Measurements from ENCODE around the gene PRKRIP1.

PRKRIP1 gene

GRCh38 chr7:102436118-102436517, 40.0 kb downstream of the PRKRIP1 start:
- H3K4me3 ChIP-seq (ENCODE audit: low read depth, low read length) = no peak overlapping the region
- TF ChIP-seq, protein P1, sequence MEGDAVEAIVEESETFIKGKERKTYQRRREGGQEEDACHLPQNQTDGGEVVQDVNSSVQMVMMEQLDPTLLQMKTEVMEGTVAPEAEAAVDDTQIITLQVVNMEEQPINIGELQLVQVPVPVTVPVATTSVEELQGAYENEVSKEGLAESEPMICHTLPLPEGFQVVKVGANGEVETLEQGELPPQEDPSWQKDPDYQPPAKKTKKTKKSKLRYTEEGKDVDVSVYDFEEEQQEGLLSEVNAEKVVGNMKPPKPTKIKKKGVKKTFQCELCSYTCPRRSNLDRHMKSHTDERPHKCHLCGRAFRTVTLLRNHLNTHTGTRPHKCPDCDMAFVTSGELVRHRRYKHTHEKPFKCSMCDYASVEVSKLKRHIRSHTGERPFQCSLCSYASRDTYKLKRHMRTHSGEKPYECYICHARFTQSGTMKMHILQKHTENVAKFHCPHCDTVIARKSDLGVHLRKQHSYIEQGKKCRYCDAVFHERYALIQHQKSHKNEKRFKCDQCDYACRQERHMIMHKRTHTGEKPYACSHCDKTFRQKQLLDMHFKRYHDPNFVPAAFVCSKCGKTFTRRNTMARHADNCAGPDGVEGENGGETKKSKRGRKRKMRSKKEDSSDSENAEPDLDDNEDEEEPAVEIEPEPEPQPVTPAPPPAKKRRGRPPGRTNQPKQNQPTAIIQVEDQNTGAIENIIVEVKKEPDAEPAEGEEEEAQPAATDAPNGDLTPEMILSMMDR (IDR thresholded peaks at IDR 0.05; ENCODE audit: low read depth, low read length) = no peak

- TF ChIP-seq, protein P1 (IDR thresholded peaks at IDR 0.05; ENCODE audit: low read depth, low read length) = no peak
- H3K4me3 ChIP-seq (ENCODE audit: low read depth, low read length) = no peak overlapping the region
Measured at GRCh38 chr7:102439963-102440795, 44.0 kb downstream of the PRKRIP1 start.

DNA sequence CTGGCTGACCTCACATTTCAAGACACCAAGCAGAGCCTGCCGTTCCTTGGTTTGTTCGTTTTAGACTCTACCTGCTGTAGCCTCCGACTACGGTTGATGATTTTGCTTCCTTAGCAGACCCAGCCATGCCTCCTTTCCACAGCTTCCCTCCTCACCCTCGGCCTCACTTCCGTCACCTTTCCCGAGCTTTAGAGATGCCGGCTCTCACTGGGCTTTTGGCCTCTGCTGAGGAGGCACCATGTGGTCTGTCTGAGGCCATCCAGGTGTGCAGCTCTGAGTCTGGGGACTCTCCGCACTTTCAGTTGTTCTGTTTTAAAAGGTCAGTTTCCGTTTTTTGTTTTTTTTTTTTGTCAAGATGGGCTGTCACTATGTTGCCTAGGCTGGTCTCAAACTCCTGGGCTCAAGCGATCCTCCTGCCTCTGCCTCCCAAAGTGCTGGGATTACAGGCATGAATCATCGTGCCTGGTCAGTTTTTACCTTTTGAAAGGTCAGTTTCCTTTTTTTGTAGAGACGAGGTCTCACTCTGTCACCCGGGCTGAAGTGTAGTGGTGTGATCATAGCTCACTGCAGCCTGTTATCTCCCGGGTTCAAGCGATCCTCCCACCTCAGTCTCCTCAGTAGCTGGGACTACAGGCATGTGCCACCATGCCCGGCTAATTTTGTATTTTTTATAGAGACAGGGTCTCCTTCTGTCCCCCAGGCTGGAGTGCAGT, 49.0 kb downstream of the PRKRIP1 start:
- TF ChIP-seq, protein P1 (IDR thresholded peaks at IDR 0.05; ENCODE audit: low read depth, low read length) = no peak
- no peak overlapping the region for H3K4me3 ChIP-seq (ENCODE audit: low read depth, low read length)

DNA sequence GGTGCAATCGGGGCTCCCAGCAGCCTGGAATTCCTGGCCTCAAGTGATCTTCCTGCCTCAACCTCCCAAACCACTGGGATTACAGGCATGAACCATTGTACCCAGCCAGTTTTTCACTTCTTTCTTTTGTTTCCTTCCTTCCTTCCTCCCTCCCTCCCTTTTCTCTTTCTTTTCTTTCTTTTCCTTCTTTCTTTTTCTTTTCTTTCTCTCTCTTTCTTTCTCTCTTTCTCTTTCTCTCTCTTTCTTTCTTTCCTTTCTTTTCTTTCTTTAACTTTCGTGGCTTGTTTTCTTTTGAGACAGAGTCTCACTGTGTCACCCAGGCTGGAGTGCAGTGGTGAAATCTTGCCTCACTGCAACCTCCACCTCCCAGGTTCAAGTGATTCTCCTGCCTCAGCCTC, 49.5 kb downstream of the PRKRIP1 start:
- TF ChIP-seq, protein P1 (IDR thresholded peaks at IDR 0.05; ENCODE audit: low read depth, low read length) = no peak
- no peak overlapping the region for H3K4me3 ChIP-seq (ENCODE audit: low read depth, low read length)

DNA sequence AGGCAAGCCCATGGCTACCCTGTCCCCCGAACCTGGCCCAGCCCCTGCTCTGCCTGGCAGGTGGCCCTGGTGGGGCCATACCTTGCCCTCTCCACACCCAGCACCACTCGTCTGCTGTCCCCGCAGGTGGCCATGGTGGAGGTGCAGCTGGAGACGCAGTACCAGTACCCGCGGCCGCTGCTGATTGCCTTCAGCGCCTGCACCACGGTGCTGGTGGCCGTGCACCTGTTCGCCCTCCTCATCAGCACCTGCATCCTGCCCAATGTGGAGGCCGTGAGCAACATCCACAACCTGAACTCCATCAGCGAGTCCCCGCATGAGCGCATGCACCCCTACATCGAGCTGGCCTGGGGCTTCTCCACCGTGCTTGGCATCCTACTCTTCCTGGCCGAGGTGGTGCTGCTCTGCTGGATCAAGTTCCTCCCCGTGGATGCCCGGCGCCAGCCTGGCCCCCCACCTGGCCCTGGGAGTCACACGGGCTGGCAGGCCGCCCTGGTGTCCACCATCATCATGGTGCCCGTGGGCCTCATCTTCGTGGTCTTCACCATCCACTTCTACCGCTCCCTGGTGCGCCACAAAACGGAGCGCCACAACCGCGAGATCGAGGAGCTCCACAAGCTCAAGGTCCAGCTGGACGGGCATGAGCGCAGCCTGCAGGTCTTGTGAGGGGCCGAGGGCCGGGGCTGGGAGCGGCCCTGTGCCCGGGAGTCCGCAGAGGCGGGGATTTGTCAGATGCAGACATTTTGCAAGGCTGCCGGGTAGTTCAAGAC, 50.4 kb downstream of the PRKRIP1 start:
- no peak overlapping the region for H3K4me3 ChIP-seq (ENCODE audit: low read depth, low read length)
- TF ChIP-seq, protein P1 (IDR thresholded peaks at IDR 0.05; ENCODE audit: low read depth, low read length) = no peak

DNA sequence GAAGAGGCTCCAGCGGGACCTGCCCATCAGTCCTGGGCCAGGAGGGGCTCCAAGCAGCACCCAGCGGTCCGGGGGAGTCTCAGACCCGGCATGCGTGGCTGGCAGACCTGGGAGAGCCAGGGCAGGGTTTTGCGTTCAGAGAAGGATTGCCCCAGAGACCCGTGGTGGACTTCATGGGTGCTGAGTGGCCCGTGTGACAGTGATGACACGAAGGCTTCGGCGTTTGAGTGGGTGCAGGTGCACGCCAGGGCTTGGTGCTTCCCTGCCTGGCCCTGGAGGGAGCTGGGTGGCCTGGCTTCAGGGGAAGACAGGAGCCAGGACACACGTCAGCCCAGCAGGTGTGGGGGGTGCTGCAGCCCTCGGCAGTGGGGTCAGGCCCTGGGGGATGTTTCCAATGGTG, 51.1 kb downstream of the PRKRIP1 start:
- H3K4me3 ChIP-seq (ENCODE audit: low read depth, low read length) = no peak overlapping the region
- TF ChIP-seq, protein P1 (IDR thresholded peaks at IDR 0.05; ENCODE audit: low read depth, low read length) = no peak

Data from WI38 (cell line).